ENCODE results near the gene CTDP1. TPM values are rescaled to one million over a fixed set of nuclear protein-coding genes. Genes with fewer than 3 reads are reported as not detected.

Gene CTDP1
- total RNA-seq, 1 donor from 2014 or later: 23.3 TPM

DNA sequence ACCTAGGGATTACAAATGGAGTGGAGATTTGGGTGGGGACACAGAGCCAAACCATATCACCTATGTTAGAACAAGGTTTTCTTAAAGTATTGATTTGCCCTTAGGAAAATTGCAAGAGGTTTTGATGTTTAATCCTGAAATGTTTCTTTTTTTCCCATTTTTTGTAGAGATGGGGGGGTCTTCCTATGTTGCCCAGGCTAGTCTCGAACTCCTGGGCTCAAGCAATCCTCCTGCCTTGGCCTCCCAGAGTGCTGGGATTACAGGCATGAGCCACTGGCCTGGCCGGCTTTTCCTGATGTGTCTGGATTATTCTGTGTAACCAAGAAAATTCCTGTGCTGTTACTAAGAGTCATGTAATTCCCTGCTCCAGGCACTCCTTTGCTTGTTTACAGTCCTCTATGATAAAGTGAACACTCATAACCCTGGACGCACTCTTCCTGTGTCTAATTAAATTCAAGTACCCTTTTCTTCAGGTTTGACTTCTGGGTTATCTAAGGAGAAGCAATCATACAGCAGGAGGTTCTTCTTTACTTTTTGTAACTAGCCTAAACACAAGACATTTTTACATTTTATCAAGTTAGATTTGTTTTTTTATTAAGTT, 15.0 kb upstream of the CTDP1 start:
- H3K4me3 ChIP-seq: no peak overlapping the region
- intact Hi-C loops (cut with DNase I): no loop called here
- H3K27ac ChIP-seq: no peak overlapping the region
- no peaks in the 10 kb centered on the region for H3K9me3 ChIP-seq
- H3K27me3 ChIP-seq: no peaks in the 10 kb centered on the region
- TF ChIP-seq POLR2AphosphoS5 (IDR thresholded peaks at IDR 0.05; ENCODE audit: insufficient read depth in 1 of 2, low read depth in 1 of 2) (peak in 1 of 2 donors; percentile 23), POLR2A (IDR thresholded peaks at IDR 0.05) (no peak)
- TF ChIP-seq, protein P1, sequence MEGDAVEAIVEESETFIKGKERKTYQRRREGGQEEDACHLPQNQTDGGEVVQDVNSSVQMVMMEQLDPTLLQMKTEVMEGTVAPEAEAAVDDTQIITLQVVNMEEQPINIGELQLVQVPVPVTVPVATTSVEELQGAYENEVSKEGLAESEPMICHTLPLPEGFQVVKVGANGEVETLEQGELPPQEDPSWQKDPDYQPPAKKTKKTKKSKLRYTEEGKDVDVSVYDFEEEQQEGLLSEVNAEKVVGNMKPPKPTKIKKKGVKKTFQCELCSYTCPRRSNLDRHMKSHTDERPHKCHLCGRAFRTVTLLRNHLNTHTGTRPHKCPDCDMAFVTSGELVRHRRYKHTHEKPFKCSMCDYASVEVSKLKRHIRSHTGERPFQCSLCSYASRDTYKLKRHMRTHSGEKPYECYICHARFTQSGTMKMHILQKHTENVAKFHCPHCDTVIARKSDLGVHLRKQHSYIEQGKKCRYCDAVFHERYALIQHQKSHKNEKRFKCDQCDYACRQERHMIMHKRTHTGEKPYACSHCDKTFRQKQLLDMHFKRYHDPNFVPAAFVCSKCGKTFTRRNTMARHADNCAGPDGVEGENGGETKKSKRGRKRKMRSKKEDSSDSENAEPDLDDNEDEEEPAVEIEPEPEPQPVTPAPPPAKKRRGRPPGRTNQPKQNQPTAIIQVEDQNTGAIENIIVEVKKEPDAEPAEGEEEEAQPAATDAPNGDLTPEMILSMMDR (IDR thresholded peaks at IDR 0.05): no peak
- H3K4me1 ChIP-seq: no peaks in the 10 kb centered on the region
- H3K36me3 ChIP-seq: no peaks in the 10 kb centered on the region
- no peak for DNase-seq (ENCODE audit: extremely low spot score in 2 of 2)

DNA sequence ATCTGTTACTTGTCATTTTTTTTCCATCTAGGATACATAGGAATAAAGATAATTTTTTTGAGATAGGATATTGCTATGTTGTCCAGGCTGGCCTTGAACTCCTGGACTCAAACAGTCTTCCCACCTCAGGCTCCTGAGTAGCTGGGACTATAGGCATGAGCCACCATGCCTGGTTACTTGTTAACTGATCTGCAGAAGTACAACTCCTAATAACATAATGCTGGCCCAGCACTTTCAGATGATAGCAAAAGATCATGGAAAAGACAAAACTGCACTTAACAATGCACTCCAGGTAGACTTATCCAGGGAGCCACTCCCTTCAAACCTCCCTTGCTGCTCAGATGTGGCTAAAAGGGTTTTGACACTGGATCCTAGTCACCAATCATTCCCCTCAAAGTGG, 11.4 kb upstream of the CTDP1 start:
- H3K27ac ChIP-seq: no peak overlapping the region
- H3K27me3 ChIP-seq: no peaks in the 10 kb centered on the region
- no peak overlapping the region for H3K4me3 ChIP-seq
- H3K4me1 ChIP-seq: no peaks in the 10 kb centered on the region
- TF ChIP-seq POLR2A (IDR thresholded peaks at IDR 0.05): no peak
- TF ChIP-seq, protein P1 (IDR thresholded peaks at IDR 0.05): no peak
- TF ChIP-seq POLR2AphosphoS5 (IDR thresholded peaks at IDR 0.05; ENCODE audit: insufficient read depth in 1 of 2, low read depth in 1 of 2): no peak
- DNase-seq (ENCODE audit: extremely low spot score in 2 of 2): no peak
- no peaks in the 10 kb centered on the region for H3K36me3 ChIP-seq
- no peaks in the 10 kb centered on the region for H3K9me3 ChIP-seq
- intact Hi-C loops (cut with DNase I): no loop called here

DNA sequence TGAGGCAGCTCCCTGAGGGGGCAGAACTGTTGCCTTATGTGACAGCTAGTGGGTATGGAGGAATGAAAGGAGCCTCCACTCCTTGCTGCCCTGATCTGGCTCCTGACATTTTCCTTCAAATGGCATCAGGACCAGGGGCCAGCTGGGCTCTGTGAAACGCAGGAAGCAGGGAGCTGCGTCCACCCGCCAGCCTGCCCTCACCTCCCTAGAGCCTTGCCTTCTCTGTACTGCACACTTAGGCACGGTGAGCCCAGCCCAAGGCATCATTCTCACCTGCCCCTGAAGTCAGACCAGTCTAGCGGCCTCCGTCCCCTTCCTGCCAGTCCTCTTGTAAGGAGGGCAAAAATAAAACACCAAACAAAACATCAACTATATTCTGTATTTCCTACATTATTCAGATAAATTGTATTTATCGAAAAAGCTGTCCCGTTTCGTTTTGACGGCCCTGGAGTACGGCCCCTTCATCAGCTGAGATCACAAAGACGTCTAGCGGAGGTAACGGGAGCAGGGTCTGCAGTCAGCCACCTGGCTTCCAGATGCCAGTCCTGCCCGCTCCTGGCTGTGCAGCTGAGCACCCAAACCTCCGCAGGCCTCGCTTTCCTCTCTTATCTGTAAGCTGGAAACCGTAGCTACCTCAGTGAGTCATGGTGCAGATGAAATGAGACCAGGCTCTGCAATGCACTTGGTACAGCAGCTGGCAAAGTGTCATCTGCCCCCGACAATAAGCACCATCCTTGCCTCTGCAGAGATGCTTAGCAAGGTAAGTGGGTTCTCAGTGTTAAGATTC, 6.9 kb upstream of the CTDP1 start:
- H3K4me1 ChIP-seq: peaks cover 5% of the 10 kb centered on the region
- H3K27me3 ChIP-seq: no peaks in the 10 kb centered on the region
- H3K36me3 ChIP-seq: no peaks in the 10 kb centered on the region
- H3K9me3 ChIP-seq: no peaks in the 10 kb centered on the region
- H3K4me3 ChIP-seq: no peak overlapping the region
- no peak overlapping the region for H3K27ac ChIP-seq
- DNase-seq (ENCODE audit: extremely low spot score in 2 of 2): no peak
- TF ChIP-seq POLR2A (IDR thresholded peaks at IDR 0.05) (no peak), POLR2AphosphoS5 (IDR thresholded peaks at IDR 0.05; ENCODE audit: insufficient read depth in 1 of 2, low read depth in 1 of 2) (no peak)
- TF ChIP-seq, protein P1 (IDR thresholded peaks at IDR 0.05): no peak
- intact Hi-C loops (cut with DNase I): no loop called here

DNA sequence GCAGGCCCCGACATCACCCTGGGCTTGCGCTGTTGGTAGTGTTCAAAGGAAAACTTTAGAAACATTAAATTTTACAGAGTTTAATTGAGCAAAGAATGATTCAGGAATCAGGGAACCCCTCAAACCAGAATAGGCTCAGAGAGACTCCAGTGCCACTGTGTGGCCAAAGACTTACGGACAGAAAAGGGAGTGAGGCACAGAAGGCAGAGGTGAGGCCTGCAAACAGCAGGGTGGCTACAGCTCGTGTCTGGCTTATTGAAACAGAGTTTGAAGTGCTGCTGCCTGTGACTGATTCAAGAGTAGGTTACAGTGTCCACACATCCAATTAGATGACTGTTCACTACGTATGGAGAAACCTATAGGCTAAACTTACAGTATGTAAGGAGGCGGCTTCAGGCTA, 2.4 kb upstream of the CTDP1 start:
- peak in 1 of 2 donors; percentile 77 for DNase-seq (ENCODE audit: extremely low spot score in 2 of 2)
- Histone ChIP-seq H3K27ac (no peak overlapping the region), H3K9me3 (no peaks in the 10 kb centered on the region), H3K27me3 (no peaks in the 10 kb centered on the region), H3K4me3 (no peak overlapping the region), H3K4me1 (peaks cover 36% of the 10 kb centered on the region), H3K36me3 (no peaks in the 10 kb centered on the region)
- TF ChIP-seq POLR2AphosphoS5 (IDR thresholded peaks at IDR 0.05; ENCODE audit: insufficient read depth in 1 of 2, low read depth in 1 of 2): no peak
- TF ChIP-seq, protein P1 (IDR thresholded peaks at IDR 0.05): no peak
- no peak for TF ChIP-seq POLR2A (IDR thresholded peaks at IDR 0.05)
- intact Hi-C loops (cut with DNase I): no loop called here

DNA sequence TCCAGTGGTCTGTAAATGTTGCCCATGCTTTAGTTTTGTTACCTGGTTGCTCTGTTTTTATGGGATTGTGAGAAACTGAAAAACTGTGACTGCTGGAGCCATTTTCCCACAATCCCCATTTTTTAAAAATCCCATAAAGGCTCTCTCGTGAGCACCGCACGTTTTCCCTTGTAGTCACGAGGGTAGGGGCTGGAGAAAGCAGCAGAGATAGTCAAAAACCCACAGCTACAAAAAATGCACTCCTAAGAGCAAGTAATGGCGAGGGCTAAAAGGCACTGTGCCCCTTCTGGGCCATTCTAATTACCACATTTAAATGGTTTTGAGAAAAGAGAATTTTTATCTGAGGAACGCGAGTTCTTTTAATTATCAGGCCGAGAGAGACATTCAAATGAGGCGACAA, 1.8 kb upstream of the CTDP1 start:
- H3K4me1 ChIP-seq: peaks cover 38% of the 10 kb centered on the region
- intact Hi-C loops (cut with DNase I): no loop called here
- H3K36me3 ChIP-seq: no peaks in the 10 kb centered on the region
- peak in 1 of 2 donors; percentile 64 for DNase-seq (ENCODE audit: extremely low spot score in 2 of 2)
- H3K9me3 ChIP-seq: no peaks in the 10 kb centered on the region
- H3K27ac ChIP-seq: peak overlapping the region; percentile 96
- TF ChIP-seq POLR2AphosphoS5 (IDR thresholded peaks at IDR 0.05; ENCODE audit: insufficient read depth in 1 of 2, low read depth in 1 of 2): no peak
- no peak for TF ChIP-seq POLR2A (IDR thresholded peaks at IDR 0.05)
- TF ChIP-seq, protein P1 (IDR thresholded peaks at IDR 0.05): no peak
- no peaks in the 10 kb centered on the region for H3K27me3 ChIP-seq
- H3K4me3 ChIP-seq: peak overlapping the region; percentile 77 to 98
